HG02973 (cell line): Measurements from ENCODE around the gene CD9.

Experiments
- ATAC-seq: cut with Tn5 transposase; IDR thresholded peaks from one replicate; pipeline ENCODE4 v1.9.1; 2021; ENCODE audit warnings: moderate library complexity; ENCODE audit not compliant: unreplicated experiment

Gene CD9

DNA sequence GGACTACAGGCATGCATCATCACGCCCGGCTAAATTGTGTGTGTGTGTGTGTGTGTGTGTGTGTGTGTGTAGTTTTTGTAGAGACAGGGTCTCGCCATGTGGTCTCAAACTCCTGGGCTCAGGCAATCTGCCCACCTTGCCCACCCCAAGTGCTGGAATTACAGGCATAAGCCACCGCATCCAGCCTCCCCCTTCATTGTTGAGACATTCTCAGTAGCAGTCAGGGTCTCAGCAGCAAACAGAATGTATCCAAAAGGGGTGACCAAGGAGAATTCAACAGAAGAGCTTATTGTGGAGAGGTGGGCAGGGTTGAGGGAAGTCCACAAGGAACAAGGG, 73.0 kb downstream of the CD9 start:
- ATAC-seq = no peak

DNA sequence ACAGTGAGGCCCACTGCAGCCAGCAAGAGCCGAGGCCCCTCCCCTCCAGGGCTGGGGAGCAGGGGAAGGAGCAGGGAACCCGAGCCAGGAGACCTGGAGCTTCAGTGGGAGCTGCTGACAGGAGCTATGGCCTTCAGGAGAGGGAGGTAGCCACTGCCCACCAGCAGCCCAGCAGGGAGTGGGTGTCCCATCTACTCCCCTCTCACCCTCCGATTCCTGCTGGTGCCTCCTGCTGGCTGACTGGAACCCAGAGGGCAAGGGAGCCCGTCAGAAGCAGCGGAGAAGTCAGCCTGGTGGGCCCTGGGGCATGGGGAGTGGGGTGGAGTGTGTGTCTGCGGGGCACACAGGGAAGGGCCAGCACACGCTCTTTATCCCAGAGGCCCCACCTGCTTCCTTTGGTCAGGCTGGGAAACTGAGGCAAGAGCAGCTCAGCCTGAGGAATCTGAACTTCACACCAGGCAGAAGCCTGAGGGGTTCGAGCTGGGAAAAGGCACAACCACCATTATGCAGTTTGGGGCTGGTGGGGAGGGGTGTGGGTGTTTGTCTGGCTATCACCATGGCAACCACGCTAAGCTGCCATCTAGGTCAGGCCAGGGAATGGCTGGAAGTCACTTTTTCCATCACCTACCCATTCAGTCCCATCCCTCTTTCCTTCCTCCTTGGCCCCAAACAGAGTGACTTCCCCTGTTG, 73.5 kb downstream of the CD9 start:
- ATAC-seq = no peak

DNA sequence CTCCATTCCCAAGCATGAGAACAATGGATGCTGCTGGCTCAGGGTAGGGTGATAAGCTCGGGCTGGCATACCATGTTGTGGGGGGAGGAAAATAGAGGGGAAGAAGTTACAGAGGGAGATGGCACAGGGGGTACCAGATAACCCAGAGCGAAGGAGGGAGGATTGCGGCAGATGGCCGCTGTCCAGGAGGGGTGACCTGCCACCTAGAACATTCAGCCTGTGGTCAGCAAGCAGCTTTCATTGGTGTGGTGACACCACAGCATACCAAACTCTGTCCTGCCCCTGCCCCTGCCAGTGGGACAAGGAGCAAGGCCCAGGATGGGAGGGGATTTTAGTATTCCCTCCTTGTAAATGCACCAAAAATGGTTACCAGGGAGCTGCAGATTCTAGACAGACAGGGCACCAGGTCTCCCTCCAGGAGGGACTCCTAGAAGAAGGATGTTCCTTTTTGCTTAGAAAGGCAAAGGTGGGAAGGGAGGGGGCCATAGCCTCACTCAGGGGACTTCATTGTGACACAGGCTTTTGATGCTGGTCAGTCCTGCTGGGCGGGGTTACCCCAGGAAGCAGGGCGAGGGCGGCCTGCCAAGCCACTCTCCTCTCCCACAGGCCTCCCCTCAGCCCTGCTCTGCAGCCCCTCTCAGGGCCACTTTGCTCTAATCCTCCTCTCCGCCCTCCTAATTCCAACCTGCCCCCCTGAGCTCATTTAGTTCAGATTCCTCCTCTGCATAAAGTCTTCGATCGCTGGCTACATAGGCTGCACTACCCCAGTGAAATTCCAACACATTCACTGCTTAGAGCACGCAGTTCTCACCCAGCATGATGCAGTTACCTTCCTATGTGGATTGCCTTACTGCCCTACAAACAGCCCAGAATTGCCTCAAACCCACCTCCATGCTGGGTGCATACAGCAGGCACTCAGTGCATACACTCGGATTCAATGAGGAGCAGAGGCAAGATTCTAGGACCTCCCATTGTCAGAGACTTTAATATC, 74.3 kb downstream of the CD9 start:
- ATAC-seq = no peak

GRCh38 chr12:6275928-6276887, 76.0 kb downstream of the CD9 start:
- no peak for ATAC-seq

DNA sequence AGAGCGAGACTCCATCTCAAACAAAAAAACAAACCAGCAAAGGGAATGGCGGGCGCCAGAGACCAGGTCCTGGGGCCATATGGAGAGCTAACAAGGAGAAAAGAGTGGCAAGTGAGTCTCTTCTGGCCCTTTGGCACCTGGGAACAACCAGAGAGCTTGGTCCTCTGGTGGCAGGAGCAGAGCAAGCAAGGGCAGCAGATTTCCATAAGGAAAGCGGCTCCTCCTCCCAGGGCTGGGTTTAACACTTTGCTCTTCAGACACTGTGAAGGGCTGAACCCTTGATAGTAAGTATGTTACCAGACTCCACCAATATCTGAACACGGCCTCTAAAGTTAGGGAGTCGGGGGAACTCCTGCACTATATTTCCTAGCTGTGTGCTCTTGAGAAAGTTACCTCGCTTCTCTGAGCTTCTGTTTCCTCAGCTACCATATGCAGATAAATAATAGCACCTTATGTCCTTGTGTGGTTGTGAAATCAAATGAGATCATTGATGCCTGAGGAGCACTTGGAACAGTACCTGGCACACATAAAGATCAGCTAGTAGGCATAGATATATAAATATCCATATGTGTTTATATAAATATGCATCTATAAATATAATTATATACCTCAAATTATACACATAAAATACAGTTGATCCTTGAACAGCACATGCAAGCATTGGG, 76.9 kb downstream of the CD9 start:
- no peak for ATAC-seq

DNA sequence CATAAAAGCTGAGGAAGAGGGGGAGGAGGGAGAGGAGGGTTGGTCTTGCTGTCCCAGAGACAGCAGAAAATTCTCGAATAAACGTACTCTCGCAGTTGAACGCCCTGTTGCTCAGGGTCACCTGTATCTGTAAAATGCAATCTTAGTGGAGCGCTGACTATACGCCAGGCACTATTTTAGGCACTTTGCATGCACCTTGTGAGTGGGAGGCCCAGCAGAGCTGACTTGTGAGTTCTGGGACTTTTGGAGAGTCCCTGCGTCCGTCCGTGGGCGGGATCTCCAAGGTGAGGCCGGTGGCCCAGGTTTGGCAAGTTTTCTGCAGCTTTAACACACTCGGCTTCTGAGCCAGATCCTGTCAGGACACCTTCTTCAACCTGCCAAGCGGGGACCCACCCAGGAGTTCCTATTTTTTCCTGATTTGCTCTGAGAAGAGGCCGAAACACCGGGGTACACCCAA, 77.8 kb downstream of the CD9 start:
- ATAC-seq = no peak

- peak; percentile 71 for ATAC-seq
These were observed 78.4 kb downstream of the CD9 start for GRCh38 chr12:6278439-6279255.

- ATAC-seq = no peak
These were observed 79.0 kb downstream of the CD9 start for GRCh38 chr12:6279256-6279628.

- ATAC-seq = no peak
These were observed 79.4 kb downstream of the CD9 start for GRCh38 chr12:6279631-6280030.

DNA sequence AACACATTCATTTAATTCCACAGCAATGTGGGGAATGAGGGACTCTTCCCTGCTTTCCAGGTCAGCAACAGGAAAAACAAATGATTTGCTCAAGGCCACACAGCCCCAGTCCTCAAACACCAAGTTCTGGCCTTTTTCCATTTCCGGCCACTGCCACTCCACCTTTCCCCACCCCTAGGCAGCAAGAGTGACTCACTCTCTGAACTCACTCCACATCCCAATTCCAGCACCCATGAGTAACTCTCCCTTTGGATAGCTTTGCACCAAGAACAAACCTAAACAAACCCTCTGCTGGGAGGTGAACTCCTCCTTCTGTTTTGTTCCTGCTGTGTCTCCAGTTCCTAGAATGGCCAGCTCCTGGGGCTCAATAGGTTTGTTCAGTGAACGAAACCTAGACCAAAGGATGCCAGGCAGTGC, 79.9 kb downstream of the CD9 start:
- ATAC-seq = no peak

DNA sequence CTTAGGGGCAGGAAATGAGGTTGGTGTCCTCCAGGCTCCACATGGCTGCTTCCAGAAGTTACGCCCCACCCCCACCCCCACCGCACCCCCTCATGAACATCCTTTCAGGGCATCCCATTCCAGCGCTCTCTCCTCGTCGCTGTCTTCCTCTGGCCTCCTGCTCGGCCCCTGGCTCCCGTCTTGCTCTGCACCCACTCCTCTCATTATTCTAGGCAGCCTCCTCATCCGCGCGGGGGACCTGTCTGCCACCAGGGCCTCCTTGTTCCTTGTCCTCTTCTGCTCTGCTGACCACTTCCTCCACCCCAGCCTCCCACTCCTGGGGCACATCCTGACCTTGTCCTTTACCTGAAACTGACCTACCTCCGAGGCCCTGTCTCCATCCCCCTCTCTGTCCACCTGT, 80.5 kb downstream of the CD9 start:
- ATAC-seq = no peak

DNA sequence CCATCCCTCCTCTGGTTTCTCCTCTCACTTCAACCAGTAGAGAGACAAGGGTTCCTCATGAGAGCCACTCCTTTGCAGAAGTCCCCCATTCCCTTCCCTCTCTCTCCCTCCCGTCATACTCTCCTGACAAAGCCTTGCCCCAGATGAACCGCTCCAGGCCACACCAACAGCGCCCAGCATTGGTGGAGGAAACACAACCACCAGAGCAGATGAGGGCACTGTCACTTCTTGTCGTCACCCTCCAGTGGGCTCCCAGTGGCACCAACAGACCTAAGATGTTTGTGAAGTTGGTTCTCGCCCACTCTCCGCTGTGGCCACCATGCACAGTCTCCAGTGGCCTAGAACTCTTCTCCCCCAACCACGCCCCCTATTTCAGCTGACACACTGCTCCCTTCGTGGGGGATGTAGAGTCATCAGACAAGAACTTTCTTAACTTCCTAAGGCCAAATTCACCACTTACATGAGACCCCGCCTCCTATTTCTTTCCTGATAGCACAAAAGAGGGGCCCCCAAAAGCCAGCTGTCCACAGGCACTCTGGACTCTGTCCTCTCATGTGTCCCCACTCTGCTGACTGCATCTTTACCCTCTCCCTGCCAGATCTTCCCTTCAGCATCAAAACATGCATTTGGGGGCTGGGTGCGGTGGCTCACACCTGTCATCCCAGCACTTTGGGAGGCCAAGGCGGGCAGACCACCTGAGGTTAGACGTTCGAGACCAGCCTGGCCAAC, 81.0 kb downstream of the CD9 start:
- no peak for ATAC-seq

DNA sequence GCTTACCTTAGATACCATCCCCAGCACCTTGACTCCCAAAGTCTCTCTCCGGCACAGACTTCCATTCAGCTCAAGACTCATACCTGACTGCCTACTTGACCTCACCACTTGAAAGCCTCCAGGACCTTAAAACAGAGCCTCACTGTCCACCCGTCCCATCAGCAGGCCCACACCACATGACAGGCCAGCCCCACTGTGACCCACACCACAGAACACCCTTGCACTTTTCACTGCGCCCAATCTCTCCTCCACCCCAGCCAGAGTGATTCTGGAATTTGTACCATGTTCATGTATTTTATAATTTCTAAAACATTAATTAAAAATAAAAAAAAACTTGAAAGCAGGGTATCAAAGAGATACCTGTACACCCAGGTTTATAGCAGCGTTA, 82.2 kb downstream of the CD9 start:
- ATAC-seq = no peak

DNA sequence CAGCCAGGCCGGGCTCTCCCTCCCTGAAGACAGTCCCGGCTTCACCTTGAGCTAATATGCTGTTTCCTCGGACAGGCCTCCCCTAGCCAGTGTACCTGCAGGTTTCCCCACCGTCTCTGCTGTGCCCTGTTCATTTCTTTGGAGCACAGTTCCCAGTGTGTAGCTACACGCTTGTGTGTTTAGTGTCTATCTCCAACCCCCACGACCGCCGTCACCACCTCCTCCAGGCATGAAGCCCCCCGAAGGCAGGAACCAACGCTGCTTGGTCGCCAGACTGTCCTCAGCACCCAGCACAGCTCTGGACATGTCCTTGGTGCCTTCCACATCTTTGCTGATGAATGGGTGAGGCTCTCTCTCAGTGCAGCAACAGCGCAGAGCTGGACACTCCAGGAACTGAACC, 84.1 kb downstream of the CD9 start:
- no peak for ATAC-seq

- no peak for ATAC-seq
These were observed 84.9 kb downstream of the CD9 start for GRCh38 chr12:6285063-6285477.

DNA sequence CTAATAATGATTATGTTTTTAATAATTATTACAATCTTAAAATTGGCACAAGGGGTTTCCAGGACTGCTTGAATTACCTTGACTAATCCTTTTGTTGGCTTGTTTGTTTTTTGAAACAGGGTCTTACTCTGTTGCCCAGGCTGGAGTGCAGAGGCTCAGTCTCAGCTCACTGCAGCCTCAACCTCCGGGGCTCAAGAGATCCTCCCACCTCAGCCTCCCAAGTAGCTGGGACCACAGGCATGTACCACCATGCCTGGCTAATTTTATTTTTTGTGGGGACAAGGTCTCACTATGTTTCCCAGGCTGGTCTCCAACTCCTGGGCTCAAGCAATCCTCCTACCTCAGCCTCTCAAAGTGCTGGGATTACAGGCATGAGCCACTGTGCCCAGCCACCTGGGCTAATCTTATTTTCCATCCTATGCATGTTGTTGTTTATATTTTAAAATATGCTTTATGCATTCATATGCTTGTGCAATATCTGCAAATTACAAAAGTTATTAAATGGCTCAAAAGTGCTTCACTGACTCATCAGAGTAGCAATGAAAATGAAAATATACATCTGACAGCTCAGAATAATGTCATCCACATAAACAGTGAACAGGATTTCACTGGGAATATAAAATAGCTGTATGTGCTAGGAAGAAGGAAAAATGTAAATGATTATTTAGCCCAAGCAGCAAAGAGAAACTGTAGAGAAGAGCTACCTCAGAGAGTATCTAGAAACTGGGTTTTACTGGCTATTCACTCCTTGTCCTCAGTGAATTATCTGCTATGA, 85.5 kb downstream of the CD9 start:
- ATAC-seq = no peak
